HCT116 (cell line): Measurements from ENCODE around the gene MYCBP. TPM values are rescaled to one million over a fixed set of nuclear protein-coding genes. Genes with fewer than 3 reads are reported as not detected.

Experiments
- ATAC-seq: fragments of 200-7000 bp; cut with Tn5 transposase; 2 replicates; pipeline ENCODE4 v1.9.1; 2020; ENCODE audit warnings: mild to moderate bottlenecking, moderate library complexity
- BruUV-seq: library from RNA; stranded (reverse); fragments of 400-500 nt; replicated peaks from 2 replicates; lab custom pipeline; 2021; lab: Mats Ljungman, UMichigan
- CTCF ChIA-PET: fragments of 300-600 bp; sonication (Branson Sonifier 250); formaldehyde crosslinking; loops from one replicate; lab custom pipeline; 2021; ENCODE audit warnings: antibody characterized with exemption; lab: Charles Lee
- POLR2A ChIA-PET: fragments of 300-600, 350-600 bp; sonication (Branson Sonifier 250); formaldehyde crosslinking; loops from one replicate; lab custom pipeline; 2021; ENCODE audit warnings: antibody characterized with exemption; lab: Charles Lee
- RAD21 ChIA-PET, 2 experiments: fragments of 300-600 bp; sonication (Branson Sonifier 250); formaldehyde crosslinking; loops; one replicate each; lab custom pipeline; 2023; ENCODE audit warnings: low total read pairs in 2 of 2; ENCODE audit not compliant: uncharacterized antibody in 2 of 2, unreplicated experiment in 2 of 2, low non-redundant PET in 1 of 2; lab: Charles Lee
- DNase-seq: peaks from one replicate; pipeline ENCODE4 v3.0.0-alpha.2; 2010; ENCODE audit warnings: low read depth, low spot score
- H2AFZ ChIP-seq: fragments of 200-600 bp; shearing (Covaris generic), sonication (generic); 2 replicates; pipeline ENCODE4 v1.6.1; 2017; ENCODE audit warnings: low read depth, mixed run types, mixed read lengths, antibody characterized with exemption, low read length; ENCODE audit not compliant: poor library complexity, severe bottlenecking
- H3K27ac ChIP-seq: 2 replicates; pipeline ENCODE4 v1.5.1; 2012; ENCODE audit warnings: low read depth, low read length
- H3K27me3 ChIP-seq: fragments of 200-600 bp; sonication (generic); 2 replicates; pipeline ENCODE4 v1.6.1; 2016; ENCODE audit warnings: mixed run types, low read length, mixed read lengths; ENCODE audit not compliant: insufficient read depth
- H3K36me3 ChIP-seq, 2 experiments: fragments of 200-500 bp in 1 of 2; fragments of 200-600 bp in 1 of 2; sonication (Bioruptor generic) in 1 of 2; sonication (generic) in 1 of 2; 2 replicates each; pipeline versions ENCODE4 v1.5.1 to v1.6.1; 2014 to 2016; ENCODE audit warnings: low read length in 2 of 2, inconsistent platforms in 1 of 2, mixed read lengths in 1 of 2, mixed run types in 1 of 2; ENCODE audit not compliant: insufficient read depth in 2 of 2, control insufficient read depth in 1 of 2
- H3K4me1 ChIP-seq, 2 experiments: fragments of 200-600 bp in 1 of 2; sonication (generic) in 1 of 2; 2 replicates each; pipeline versions ENCODE4 v1.5.1 to v1.6.1; 2012 to 2017; ENCODE audit warnings: low read length in 2 of 2, inconsistent platforms in 1 of 2, mild to moderate bottlenecking in 1 of 2, mixed read lengths in 1 of 2, mixed run types in 1 of 2, moderate library complexity in 1 of 2; ENCODE audit not compliant: insufficient read depth in 2 of 2, control insufficient read depth in 1 of 2
- H3K4me2 ChIP-seq: fragments of 200-600 bp; sonication (generic); 2 replicates; pipeline ENCODE4 v1.6.1; 2017; ENCODE audit warnings: mixed run types, low read length, mixed read lengths
- H3K4me3 ChIP-seq, 2 experiments: fragments of 200-600 bp in 1 of 2; sonication (generic) in 1 of 2; replicated peaks in 1 of 2; 2 replicates each; pipeline ENCODE4 v1.5.1; 2011 to 2016; ENCODE audit warnings: low read length in 2 of 2, control low read depth in 1 of 2, low read depth in 1 of 2, mild to moderate bottlenecking in 1 of 2, mixed read lengths in 1 of 2, mixed run types in 1 of 2
- H3K79me2 ChIP-seq: fragments of 200-600 bp; sonication (generic); 2 replicates; pipeline ENCODE4 v1.6.1; 2017; ENCODE audit warnings: mild to moderate bottlenecking, mixed run types, low read length, moderate library complexity, mixed read lengths; ENCODE audit not compliant: insufficient read depth
- H3K9ac ChIP-seq: fragments of 200-600 bp; sonication (generic); 2 replicates; pipeline ENCODE4 v1.6.1; 2016; ENCODE audit warnings: low read length, mixed read lengths
- H3K9me2 ChIP-seq: fragments of 200-600 bp; sonication (generic), shearing (Covaris generic); 2 replicates; pipeline ENCODE4 v1.6.1; 2017; ENCODE audit warnings: mixed run types, mild to moderate bottlenecking, moderate library complexity; ENCODE audit not compliant: insufficient read depth
- H3K9me3 ChIP-seq, 2 experiments: fragments of 200-500 bp in 1 of 2; fragments of 200-600 bp in 1 of 2; sonication (Bioruptor generic) in 1 of 2; sonication (generic) in 1 of 2; 2 replicates each; pipeline ENCODE4 v1.6.1; 2014 to 2017; ENCODE audit warnings: low read length in 2 of 2, mixed read lengths in 2 of 2, inconsistent platforms in 1 of 2, low read depth in 1 of 2, mild to moderate bottlenecking in 1 of 2, mixed run types in 1 of 2, moderate library complexity in 1 of 2; ENCODE audit not compliant: control insufficient read depth in 1 of 2, insufficient read depth in 1 of 2
- H4K20me1 ChIP-seq: fragments of 200-600 bp; sonication (generic), shearing (Covaris generic); 2 replicates; pipeline ENCODE4 v1.6.1; 2017; ENCODE audit warnings: mixed run types, mild to moderate bottlenecking, moderate library complexity; ENCODE audit not compliant: insufficient read depth
- EGR1 ChIP-seq: IDR thresholded peaks from 2 replicates; pipeline ENCODE4 v1.6.1; 2012; ENCODE audit warnings: low read depth
- RAD21 ChIP-seq: IDR thresholded peaks from 2 replicates; pipeline ENCODE4 v1.6.1; 2012; ENCODE audit warnings: low read depth, mild to moderate bottlenecking
- YY1 ChIP-seq: IDR thresholded peaks from 2 replicates; pipeline ENCODE4 v1.6.1; 2011; ENCODE audit warnings: low read length, low read depth, moderate library complexity, mild to moderate bottlenecking; ENCODE audit not compliant: insufficient replicate concordance; ENCODE audit errors: extremely low read depth
- ZNF274 ChIP-seq: fragments of 200-500 bp; sonication (Bioruptor generic); IDR thresholded peaks from 2 replicates; pipeline ENCODE4 v1.6.1; 2014; ENCODE audit warnings: mild to moderate bottlenecking, low read depth, low read length, inconsistent platforms
- intact Hi-C: fragments of 100-400 bp; cut with micrococcal nuclease; formaldehyde crosslinking; loops from 2 replicates; pipeline ENCODE4 v1.10.0; 2022
- total RNA-seq: library from RNA; stranded (reverse); gene quantifications from one replicate; pipeline ENCODE4 v1.2.1, GENCODE V29; 2021; ENCODE audit not compliant: unreplicated experiment
- TF ChIP-seq, protein P1 (sequence below): IDR thresholded peaks from 2 replicates; pipeline ENCODE4 v1.6.1; 2012
- TF ChIP-seq, protein P2 (sequence below), 3 experiments: fragments of 200-600 bp in 1 of 3; sonication (generic) in 1 of 3; IDR thresholded peaks in 2 of 3; conservative IDR thresholded peaks in 1 of 3; 2 replicates each; pipeline ENCODE4 v1.5.1; 2012 to 2017; ENCODE audit warnings: low read depth in 2 of 3, low read length in 2 of 3, antibody characterized with exemption in 1 of 3, borderline replicate concordance in 1 of 3, control low read depth in 1 of 3, mild to moderate bottlenecking in 1 of 3, mixed read lengths in 1 of 3, mixed run types in 1 of 3, moderate library complexity in 1 of 3; ENCODE audit not compliant: insufficient read depth in 1 of 3
- TF ChIP-seq, protein P3 (sequence below): IDR thresholded peaks from 2 replicates; pipeline ENCODE4 v1.6.1; 2011; ENCODE audit warnings: mild to moderate bottlenecking, low read length, moderate library complexity; ENCODE audit not compliant: insufficient replicate concordance; ENCODE audit errors: extremely low read depth

The MYCBP gene
- total RNA-seq, 1 experiment from 2014 or later, result 40.2 TPM

DNA sequence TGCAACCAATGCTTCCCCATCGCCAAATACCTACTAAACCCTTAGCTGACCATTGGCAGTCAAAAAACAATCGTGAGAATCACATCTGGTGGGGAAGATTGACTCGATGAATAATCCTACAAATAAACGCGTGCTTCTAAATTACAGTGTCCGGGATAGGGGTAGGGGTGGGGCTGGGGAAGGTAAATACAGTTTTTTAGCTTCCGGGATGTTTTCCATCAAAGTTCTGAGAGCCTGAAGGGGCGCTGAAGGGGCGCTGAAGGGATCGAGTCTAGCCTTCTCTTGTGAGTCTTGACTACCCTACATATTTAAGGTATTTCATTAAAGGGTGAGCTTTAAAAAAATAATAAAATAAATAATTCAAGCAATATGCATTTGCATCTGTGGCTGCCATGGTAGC lies 54.1 kb downstream of the MYCBP start:
- DNase-seq, result no peak
- Histone ChIP-seq H3K4me1 (peaks cover 0 to 5% of the 10 kb centered on the region in 2 experiments; a peak in 2 of 4 replicates), H3K36me3 (no peaks in the 10 kb centered on the region), H3K79me2 (no peaks in the 10 kb centered on the region), H3K27ac (no peak overlapping the region), H4K20me1 (no peaks in the 10 kb centered on the region), H3K27me3 (0 out of 2 replicates have a peak, but pooled peaks cover 2% of the 10 kb centered on the region), H3K9me3 (no peaks in the 10 kb centered on the region), H2AFZ (peak overlapping the region; percentile 88), H3K4me2 (peak overlapping the region; percentile 76; the same call in 1 of the 2 replicates), H3K4me3 (no peak overlapping the region), H3K9me2 (no peaks in the 10 kb centered on the region), H3K9ac (no peak overlapping the region)
- RAD21 ChIA-PET, result no interaction called here
- no peak for TF ChIP-seq YY1
- intact Hi-C loops, result loop anchor here (5.0 kb wide), 2 partner anchors 212 to 792 kb away; no protein-coding TSS in a partner anchor
- CTCF ChIA-PET, result interaction anchor here (1.0 kb wide), 1 partner anchor 747 kb away, joined by 3 read pairs; no protein-coding TSS in a partner anchor
- POLR2A ChIA-PET, result no interaction called here
- BruUV-seq, result no TSS peak
- no peak for ATAC-seq

DNA sequence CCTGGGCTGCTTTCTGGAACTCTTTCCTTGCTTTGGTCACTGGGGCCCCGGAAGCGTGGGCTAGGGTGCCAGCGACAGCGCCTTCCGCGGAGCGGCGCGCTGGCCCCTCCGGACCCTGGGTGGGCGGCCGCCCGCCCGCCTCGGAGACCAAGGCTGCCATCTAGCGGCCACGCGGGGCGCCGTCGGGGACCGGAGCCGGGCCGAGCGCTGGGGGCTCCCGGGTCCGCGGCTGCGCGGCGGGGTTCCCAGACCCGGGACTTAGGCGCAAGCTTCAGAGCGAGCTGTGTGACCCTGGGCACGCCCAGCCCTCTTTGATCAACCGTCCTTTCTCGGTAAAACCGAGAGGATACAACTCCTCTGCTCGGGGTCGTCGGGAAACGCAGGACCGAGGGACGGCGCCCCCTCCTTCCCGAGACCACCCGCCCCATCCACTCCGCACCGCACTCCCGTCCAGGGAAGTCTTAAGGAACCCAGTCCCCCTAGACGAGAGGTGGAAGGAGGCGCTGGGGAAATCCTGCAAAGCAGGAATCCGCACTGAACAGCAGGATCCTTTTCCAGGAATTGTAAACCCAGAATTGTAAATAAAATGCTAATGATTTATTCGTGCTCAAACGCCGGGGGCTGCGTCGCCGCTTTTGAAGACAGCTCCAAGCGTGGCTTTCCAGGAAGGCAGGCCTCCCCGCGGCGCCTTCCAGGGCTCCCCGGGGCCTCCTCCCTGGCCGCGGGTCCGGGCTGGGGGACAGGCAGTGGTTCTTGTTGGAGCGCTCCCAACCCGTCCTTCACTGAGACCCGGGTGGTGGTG lies 54.8 kb downstream of the MYCBP start:
- no peaks in the 10 kb centered on the region for H3K79me2 ChIP-seq
- RAD21 ChIA-PET, result no interaction called here
- H3K27ac ChIP-seq, result no peak overlapping the region
- H4K20me1 ChIP-seq, result no peaks in the 10 kb centered on the region
- CTCF ChIA-PET, result interaction anchor here (1.0 kb wide), 1 partner anchor 747 kb away, joined by 3 read pairs; no protein-coding TSS in a partner anchor
- H3K4me1 ChIP-seq, result peaks cover 0 to 5% of the 10 kb centered on the region in 2 experiments; a peak in 2 of 4 replicates
- POLR2A ChIA-PET, result no interaction called here
- ATAC-seq, result peak; percentile 91
- 0 out of 2 replicates have a peak, but pooled peaks cover 8% of the 10 kb centered on the region for H3K27me3 ChIP-seq
- no peak overlapping the region for H3K9ac ChIP-seq
- peak overlapping the region; percentile 76 for H3K4me2 ChIP-seq
- no peaks in the 10 kb centered on the region for H3K9me3 ChIP-seq
- H2AFZ ChIP-seq, result peak overlapping the region; percentile 88
- intact Hi-C loops, result loop anchor here (5.0 kb wide), 2 partner anchors 211 to 791 kb away; no protein-coding TSS in a partner anchor
- H3K4me3 ChIP-seq, result peak overlapping the region; percentile 22 to 30; a peak in 3 of 4 replicates
- no TSS peak for BruUV-seq
- H3K9me2 ChIP-seq, result no peaks in the 10 kb centered on the region
- no peak for DNase-seq
- TF ChIP-seq, protein P1, sequence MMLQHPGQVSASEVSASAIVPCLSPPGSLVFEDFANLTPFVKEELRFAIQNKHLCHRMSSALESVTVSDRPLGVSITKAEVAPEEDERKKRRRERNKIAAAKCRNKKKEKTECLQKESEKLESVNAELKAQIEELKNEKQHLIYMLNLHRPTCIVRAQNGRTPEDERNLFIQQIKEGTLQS, result no peak
- TF ChIP-seq ZNF274, result no peak
- TF ChIP-seq, protein P2, sequence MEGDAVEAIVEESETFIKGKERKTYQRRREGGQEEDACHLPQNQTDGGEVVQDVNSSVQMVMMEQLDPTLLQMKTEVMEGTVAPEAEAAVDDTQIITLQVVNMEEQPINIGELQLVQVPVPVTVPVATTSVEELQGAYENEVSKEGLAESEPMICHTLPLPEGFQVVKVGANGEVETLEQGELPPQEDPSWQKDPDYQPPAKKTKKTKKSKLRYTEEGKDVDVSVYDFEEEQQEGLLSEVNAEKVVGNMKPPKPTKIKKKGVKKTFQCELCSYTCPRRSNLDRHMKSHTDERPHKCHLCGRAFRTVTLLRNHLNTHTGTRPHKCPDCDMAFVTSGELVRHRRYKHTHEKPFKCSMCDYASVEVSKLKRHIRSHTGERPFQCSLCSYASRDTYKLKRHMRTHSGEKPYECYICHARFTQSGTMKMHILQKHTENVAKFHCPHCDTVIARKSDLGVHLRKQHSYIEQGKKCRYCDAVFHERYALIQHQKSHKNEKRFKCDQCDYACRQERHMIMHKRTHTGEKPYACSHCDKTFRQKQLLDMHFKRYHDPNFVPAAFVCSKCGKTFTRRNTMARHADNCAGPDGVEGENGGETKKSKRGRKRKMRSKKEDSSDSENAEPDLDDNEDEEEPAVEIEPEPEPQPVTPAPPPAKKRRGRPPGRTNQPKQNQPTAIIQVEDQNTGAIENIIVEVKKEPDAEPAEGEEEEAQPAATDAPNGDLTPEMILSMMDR (IDR thresholded peaks at IDR 0.05 in 2 of 3, conservative IDR thresholded peaks at IDR 0.05 in 1 of 3; ENCODE audit: borderline replicate concordance in 1 of 3, insufficient read depth in 1 of 3, low read depth in 2 of 3, low read length in 2 of 3), result peak; percentile 45 to 84 (median 63); a peak in 5 of 6 replicates
- TF ChIP-seq, protein P3, sequence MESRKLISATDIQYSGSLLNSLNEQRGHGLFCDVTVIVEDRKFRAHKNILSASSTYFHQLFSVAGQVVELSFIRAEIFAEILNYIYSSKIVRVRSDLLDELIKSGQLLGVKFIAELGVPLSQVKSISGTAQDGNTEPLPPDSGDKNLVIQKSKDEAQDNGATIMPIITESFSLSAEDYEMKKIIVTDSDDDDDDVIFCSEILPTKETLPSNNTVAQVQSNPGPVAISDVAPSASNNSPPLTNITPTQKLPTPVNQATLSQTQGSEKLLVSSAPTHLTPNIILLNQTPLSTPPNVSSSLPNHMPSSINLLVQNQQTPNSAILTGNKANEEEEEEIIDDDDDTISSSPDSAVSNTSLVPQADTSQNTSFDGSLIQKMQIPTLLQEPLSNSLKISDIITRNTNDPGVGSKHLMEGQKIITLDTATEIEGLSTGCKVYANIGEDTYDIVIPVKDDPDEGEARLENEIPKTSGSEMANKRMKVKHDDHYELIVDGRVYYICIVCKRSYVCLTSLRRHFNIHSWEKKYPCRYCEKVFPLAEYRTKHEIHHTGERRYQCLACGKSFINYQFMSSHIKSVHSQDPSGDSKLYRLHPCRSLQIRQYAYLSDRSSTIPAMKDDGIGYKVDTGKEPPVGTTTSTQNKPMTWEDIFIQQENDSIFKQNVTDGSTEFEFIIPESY, result no peak
- TF ChIP-seq EGR1, result no peak
- peak; percentile 77 for TF ChIP-seq RAD21
- no peaks in the 10 kb centered on the region for H3K36me3 ChIP-seq
